Type B pancreatic cell (in vitro differentiated cells): ENCODE measurements around the gene ASB16. TPM values are rescaled to one million over a fixed set of nuclear protein-coding genes. Genes with fewer than 3 reads are reported as not detected.
A peak's percentile ranks its signal among the peaks of the same experiment; 100 is the strongest.
"Not testable (repeated sequence)": the region's sequence is repeated elsewhere in the genome, so short reads cannot be mapped to it uniquely, and the experiment has no call there.

ENCODE experiments used
- DNase-seq: peaks from one replicate; pipeline ENCODE4 v3.0.0; 2021; ENCODE audit warnings: mixed read lengths; ENCODE audit not compliant: unreplicated experiment; ENCODE audit errors: extremely low spot score
- H3K27ac Mint-ChIP-seq: 2 replicates; pipeline ENCODE4 v1.8.0; 2021; ENCODE audit warnings: mild to moderate bottlenecking, mixed read lengths
- H3K27me3 Mint-ChIP-seq: 2 replicates; pipeline ENCODE4 v1.8.0; 2021; ENCODE audit warnings: mixed read lengths
- H3K36me3 Mint-ChIP-seq: 2 replicates; pipeline ENCODE4 v1.8.0; 2021; ENCODE audit warnings: mixed read lengths
- H3K4me1 Mint-ChIP-seq: one replicate; pipeline ENCODE4 v1.8.0; 2021; ENCODE audit warnings: mixed read lengths; ENCODE audit not compliant: unreplicated experiment
- H3K4me3 Mint-ChIP-seq: 2 replicates; pipeline ENCODE4 v1.8.0; 2021; ENCODE audit warnings: mild to moderate bottlenecking, mixed read lengths
- H3K9me3 Mint-ChIP-seq: 2 replicates; pipeline ENCODE4 v1.8.0; 2021; ENCODE audit warnings: mixed read lengths
- total RNA-seq: library from RNA; stranded (reverse); gene quantifications from 2 replicates; pipeline ENCODE4 v1.2.1, GENCODE V29; 2021; ENCODE audit warnings: low replicate concordance
- TF ChIP-seq, protein P1 (sequence below): fragments of 200-600 bp; sonication (generic); conservative IDR thresholded peaks from 2 replicates; pipeline ENCODE4 v1.5.0; 2021; ENCODE audit warnings: antibody characterized with exemption, mild to moderate bottlenecking

Gene ASB16
- total RNA-seq, 1 donor from 2014 or later = 0.68 TPM

DNA sequence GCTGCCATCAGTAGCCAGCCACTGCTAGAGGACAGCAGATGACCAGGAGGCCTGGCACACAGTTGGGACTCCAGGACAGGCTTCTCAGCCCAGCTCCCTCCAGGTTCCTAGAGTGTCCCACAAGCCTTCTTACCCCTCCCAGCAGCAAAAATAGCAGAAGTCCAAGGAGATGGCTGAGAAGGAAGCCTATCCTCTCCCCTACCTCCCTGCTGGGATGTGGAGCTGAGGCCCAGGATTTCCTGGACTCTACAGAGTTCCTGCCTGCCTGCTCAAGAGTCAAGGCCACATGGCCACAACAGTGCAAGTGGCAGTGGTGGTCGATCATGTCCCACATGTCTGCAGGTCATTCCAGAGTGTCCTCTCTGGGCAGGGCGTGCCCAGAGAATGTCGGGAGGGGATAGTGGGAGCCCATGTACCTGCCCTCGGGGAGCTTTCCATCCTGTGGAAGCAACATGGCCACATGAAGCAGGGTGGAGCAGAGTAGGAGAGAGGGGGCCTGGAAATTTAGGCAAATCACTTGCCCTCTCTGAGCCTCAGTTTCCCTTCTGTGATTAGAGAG, 36.5 kb upstream of the ASB16 start:
- no peaks in the 10 kb centered on the region for H3K9me3 Mint-ChIP-seq
- H3K27me3 Mint-ChIP-seq = no peaks in the 10 kb centered on the region
- TF ChIP-seq, protein P1, sequence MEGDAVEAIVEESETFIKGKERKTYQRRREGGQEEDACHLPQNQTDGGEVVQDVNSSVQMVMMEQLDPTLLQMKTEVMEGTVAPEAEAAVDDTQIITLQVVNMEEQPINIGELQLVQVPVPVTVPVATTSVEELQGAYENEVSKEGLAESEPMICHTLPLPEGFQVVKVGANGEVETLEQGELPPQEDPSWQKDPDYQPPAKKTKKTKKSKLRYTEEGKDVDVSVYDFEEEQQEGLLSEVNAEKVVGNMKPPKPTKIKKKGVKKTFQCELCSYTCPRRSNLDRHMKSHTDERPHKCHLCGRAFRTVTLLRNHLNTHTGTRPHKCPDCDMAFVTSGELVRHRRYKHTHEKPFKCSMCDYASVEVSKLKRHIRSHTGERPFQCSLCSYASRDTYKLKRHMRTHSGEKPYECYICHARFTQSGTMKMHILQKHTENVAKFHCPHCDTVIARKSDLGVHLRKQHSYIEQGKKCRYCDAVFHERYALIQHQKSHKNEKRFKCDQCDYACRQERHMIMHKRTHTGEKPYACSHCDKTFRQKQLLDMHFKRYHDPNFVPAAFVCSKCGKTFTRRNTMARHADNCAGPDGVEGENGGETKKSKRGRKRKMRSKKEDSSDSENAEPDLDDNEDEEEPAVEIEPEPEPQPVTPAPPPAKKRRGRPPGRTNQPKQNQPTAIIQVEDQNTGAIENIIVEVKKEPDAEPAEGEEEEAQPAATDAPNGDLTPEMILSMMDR = no peak
- peaks cover 20% of the 10 kb centered on the region for H3K4me1 Mint-ChIP-seq
- no peak for DNase-seq
- no peaks in the 10 kb centered on the region for H3K36me3 Mint-ChIP-seq
- H3K4me3 Mint-ChIP-seq = no peak overlapping the region
- H3K27ac Mint-ChIP-seq = no peak overlapping the region

DNA sequence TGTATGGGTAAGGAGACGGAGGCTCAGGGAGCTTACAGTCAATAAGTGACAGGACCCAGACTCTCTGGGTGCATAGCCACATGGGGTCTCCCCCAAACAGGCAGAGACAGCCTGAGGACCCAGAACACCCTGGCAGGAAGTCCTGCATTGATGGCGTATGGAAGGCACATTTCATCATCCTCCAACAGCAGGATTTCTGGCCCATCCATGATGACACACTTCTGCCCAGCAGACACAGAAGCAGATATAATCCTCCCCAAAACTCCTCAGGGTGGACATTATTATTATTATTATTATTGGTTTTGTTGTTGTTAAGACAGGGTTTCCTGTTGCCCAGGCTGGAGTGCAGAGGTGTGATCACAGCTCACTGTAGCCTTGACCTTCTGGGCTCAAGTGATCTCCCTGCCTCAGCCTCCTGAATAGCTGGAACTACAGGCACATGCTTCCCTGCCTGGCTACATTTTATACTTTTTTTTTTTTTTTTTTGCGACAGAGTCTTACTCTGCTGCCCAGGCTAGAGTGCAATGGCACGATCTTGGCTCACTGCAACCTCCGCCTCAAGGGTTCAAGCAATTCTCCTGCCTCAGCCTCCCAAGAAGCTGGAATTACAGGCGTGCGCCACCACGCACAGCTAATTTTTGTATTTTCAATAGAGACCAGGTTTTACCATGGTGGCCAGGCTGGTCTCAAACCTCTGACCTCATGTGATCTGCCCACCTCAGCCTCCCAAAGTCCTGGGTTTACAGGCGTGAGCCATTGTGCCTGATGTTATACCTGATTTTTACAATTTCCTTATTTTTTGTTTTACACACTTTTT, 35.5 kb upstream of the ASB16 start:
- Mint-ChIP-seq H3K4me3 (no peak overlapping the region), H3K27me3 (no peaks in the 10 kb centered on the region), H3K27ac (no peak overlapping the region), H3K36me3 (no peaks in the 10 kb centered on the region), H3K9me3 (no peaks in the 10 kb centered on the region), H3K4me1 (peaks cover 20% of the 10 kb centered on the region)
- DNase-seq = no peak
- TF ChIP-seq, protein P1 = no peak

DNA sequence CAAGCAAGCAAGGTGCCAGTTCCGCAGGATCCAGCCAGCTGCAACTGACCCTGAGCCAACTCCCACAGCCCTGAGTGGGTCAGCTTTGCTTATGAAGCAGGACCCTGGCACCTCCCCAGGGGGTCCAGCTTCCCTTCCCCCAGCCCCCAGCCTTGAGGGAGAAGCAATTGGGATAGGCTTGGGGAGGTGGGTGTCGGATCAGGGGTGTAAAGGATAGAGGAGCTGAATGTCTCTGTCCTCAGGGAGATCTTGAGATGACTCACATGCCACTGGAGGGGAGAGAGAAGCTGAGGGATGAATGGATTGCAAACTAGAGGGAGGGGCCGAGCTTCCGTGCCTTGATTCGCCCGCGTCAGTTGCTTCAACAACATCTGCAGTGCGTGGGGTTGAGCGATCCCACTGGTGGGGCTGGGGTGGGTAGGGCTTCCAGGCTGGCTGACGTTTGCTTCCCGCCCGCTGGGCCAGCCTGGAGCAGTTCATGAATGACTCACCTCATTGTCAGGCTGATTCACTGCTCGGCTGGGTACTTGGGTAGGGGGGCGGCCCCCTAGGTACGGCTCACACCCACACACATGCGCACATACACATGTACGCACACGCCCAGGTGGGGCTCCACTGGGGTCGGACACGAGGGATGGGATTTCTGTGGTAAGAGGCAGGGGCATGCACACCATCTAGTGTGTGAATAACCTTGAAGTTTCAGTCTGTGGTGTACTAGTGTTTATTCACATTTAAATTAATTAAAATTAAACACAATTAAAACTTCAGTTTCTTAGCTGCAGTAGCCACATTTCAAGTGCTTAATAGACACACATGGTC, 32.4 kb upstream of the ASB16 start:
- Mint-ChIP-seq H3K27ac (peak overlapping the region; percentile 94), H3K4me3 (peak overlapping the region; percentile 78), H3K9me3 (no peaks in the 10 kb centered on the region), H3K36me3 (no peaks in the 10 kb centered on the region), H3K27me3 (no peaks in the 10 kb centered on the region), H3K4me1 (peaks cover 12% of the 10 kb centered on the region)
- DNase-seq = peak; percentile 80
- TF ChIP-seq, protein P1 = no peak

DNA sequence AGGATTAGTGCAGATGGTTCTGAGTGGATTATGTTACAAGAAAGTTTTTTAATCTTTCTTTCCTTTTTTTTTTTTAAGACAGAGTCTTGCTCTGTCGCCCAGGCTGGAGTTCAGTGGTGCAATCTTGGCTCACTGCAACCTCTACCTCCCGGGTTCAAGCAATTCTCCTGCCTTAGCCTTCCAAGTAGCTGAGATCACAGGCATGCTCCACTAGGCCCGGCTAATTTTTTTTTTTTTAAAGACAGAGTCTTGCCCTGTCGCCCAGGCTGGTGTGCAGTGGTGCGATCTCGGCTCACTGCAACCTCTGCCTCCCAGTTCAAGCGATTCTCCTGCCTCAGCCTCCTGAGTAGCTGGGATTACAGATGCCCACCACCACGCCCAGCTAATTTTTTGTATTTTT, 26.6 kb upstream of the ASB16 start:
- H3K27ac Mint-ChIP-seq, H3K4me1 Mint-ChIP-seq, H3K27me3 Mint-ChIP-seq, H3K36me3 Mint-ChIP-seq, DNase-seq, H3K9me3 Mint-ChIP-seq: not testable (repeated sequence)
- peak overlapping the region; percentile 41 for H3K4me3 Mint-ChIP-seq

DNA sequence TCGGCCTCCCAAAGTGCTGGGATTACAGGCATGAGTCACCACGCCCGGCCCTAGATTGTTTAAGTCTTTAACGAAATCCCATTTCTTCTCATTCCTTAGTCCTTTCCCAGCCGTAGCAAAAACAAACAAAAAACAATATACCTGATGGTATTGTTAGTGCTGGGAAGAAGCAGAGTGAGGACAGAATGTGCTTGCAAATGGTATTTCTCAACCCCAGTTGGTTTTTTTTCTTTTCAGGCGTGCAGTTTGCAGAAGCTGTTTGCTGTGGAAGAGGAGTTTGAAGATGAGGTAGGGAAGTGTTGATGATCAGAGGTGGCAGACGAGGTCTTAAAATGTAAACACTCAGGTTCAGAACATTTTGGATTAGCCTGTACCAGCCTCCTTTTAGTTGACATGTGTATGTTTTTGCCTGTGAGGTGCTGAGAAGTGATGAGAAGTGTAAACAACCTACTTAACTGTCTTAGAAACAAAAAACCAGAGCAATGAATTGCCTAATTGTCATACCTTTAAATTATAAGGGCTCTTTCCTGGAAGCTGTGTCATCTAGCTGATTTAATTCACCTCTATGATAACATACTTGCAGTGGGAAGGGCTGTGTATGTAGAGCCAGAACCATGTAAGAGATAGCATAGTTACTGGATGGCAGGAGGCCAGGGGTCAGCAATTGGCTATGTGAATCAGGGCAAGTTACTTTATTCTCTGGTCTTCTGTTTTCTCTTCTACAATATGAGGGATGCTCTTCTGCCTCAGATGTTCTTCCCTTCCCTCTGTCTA, 25.4 kb upstream of the ASB16 start:
- TF ChIP-seq, protein P1 = no peak
- Mint-ChIP-seq H3K36me3 (no peaks in the 10 kb centered on the region), H3K9me3 (no peaks in the 10 kb centered on the region), H3K4me3 (peak overlapping the region; percentile 32), H3K27ac (peak overlapping the region; percentile 66), H3K27me3 (no peaks in the 10 kb centered on the region), H3K4me1 (peaks cover 6% of the 10 kb centered on the region)
- DNase-seq = no peak
